H1 (cell line): Measurements from ENCODE around the gene ATF7. TPM values are rescaled to one million over a fixed set of nuclear protein-coding genes. Genes with fewer than 3 reads are reported as not detected.

Source experiments
- CTCF ChIA-PET: fragments of 300-600 bp; sonication (Branson Sonifier 250); formaldehyde crosslinking; loops from one replicate; lab custom pipeline; 2021; ENCODE audit not compliant: partially characterized antibody; lab: Charles Lee
- POLR2A ChIA-PET: fragments of 300-600 bp; sonication (Branson Sonifier 250); formaldehyde crosslinking; loops from one replicate; lab custom pipeline; 2021; ENCODE audit warnings: inconsistent platforms; ENCODE audit not compliant: partially characterized antibody; lab: Charles Lee
- DNase-seq, 2 experiments: peaks; one replicate each; pipeline versions ENCODE4 v3.0.0 to v3.0.0-alpha.2; 2010 to 2022; ENCODE audit warnings: low spot score in 2 of 2, low read depth in 1 of 2, mixed read lengths in 1 of 2
- FAIRE-seq: peaks from 2 replicates; lab custom pipeline; 2011; peaks lifted over from hg19 to GRCh38; lab: Jason Lieb, UNC
- H2AFZ ChIP-seq: 2 replicates; pipeline ENCODE4 v1.8.1; 2012; ENCODE audit warnings: low read length, inconsistent platforms
- H2AK5ac ChIP-seq: 2 replicates; pipeline ENCODE4 v1.6.1; 2013; ENCODE audit warnings: low read depth, low read length
- H2BK120ac ChIP-seq: replicated peaks from 2 replicates; pipeline ENCODE3; 2013; ENCODE audit warnings: low read depth, low read length, inconsistent platforms
- H2BK12ac ChIP-seq: 2 replicates; pipeline ENCODE4 v1.6.1; 2013; ENCODE audit warnings: low read depth, low read length
- H2BK15ac ChIP-seq: 2 replicates; pipeline ENCODE4 v1.6.1; 2013; ENCODE audit warnings: low read length
- H2BK20ac ChIP-seq: 2 replicates; pipeline ENCODE4 v1.6.1; 2013; ENCODE audit warnings: low read length
- H2BK5ac ChIP-seq: 2 replicates; pipeline ENCODE4 v1.6.1; 2013; ENCODE audit warnings: low read depth, low read length
- H3K14ac ChIP-seq: 2 replicates; pipeline ENCODE4 v1.6.1; 2013; ENCODE audit warnings: inconsistent platforms; ENCODE audit not compliant: insufficient read length
- H3K18ac ChIP-seq: 2 replicates; pipeline ENCODE4 v1.6.1; 2013; ENCODE audit warnings: low read length; ENCODE audit errors: extremely low read depth
- H3K23ac ChIP-seq: 2 replicates; pipeline ENCODE4 v1.6.1; 2013; ENCODE audit warnings: inconsistent platforms; ENCODE audit not compliant: insufficient read length
- H3K23me2 ChIP-seq: 2 replicates; pipeline ENCODE4 v1.6.1; 2013; ENCODE audit warnings: low read depth, low read length
- H3K27ac ChIP-seq: 2 replicates; pipeline ENCODE4 v1.6.1; 2011; ENCODE audit warnings: low read depth, low read length, inconsistent platforms
- H3K27me3 ChIP-seq, 4 experiments: replicated peaks in 1 of 4; 1 replicate in 1 of 4; 2 replicates in 3 of 4; pipeline versions ENCODE4 v1.6.1 to v1.8.1; 2011 to 2013; ENCODE audit warnings: low read length in 3 of 4, mild to moderate bottlenecking in 3 of 4, inconsistent platforms in 2 of 4, mixed read lengths in 2 of 4, moderate library complexity in 1 of 4; ENCODE audit not compliant: control insufficient read depth in 3 of 4, insufficient read depth in 3 of 4; ENCODE audit errors: extremely low read depth in 1 of 4
- H3K36me3 ChIP-seq, 4 experiments: 2 replicates each; pipeline versions ENCODE4 v1.6.1 to v1.8.1; 2011 to 2013; ENCODE audit warnings: mild to moderate bottlenecking in 4 of 4, low read length in 3 of 4, moderate library complexity in 2 of 4, control low read depth in 1 of 4, inconsistent platforms in 1 of 4; ENCODE audit not compliant: insufficient read depth in 4 of 4, control insufficient read depth in 2 of 4
- H3K4ac ChIP-seq: replicated peaks from 2 replicates; pipeline ENCODE3; 2013; ENCODE audit warnings: low read length, low read depth, mixed read lengths, inconsistent platforms; ENCODE audit not compliant: insufficient read length
- H3K4me1 ChIP-seq, 4 experiments: replicated peaks in 1 of 4; 1 replicate in 1 of 4; 2 replicates in 3 of 4; pipeline versions ENCODE4 v1.6.1 to v1.8.1; 2011 to 2013; ENCODE audit warnings: low read length in 3 of 4, inconsistent platforms in 2 of 4, mixed read lengths in 1 of 4; ENCODE audit not compliant: insufficient read depth in 4 of 4, control insufficient read depth in 3 of 4
- H3K4me2 ChIP-seq, 2 experiments: 2 replicates each; pipeline versions ENCODE4 v1.6.1 to v1.8.1; 2011 to 2013; ENCODE audit warnings: low read depth in 2 of 2, low read length in 2 of 2, control low read depth in 1 of 2, inconsistent platforms in 1 of 2, mild to moderate bottlenecking in 1 of 2; ENCODE audit not compliant: insufficient read depth in 1 of 2
- H3K4me3 ChIP-seq, 4 experiments: fragments of 200-600, 300-600 bp in 1 of 4; sonication (generic), shearing (Covaris generic), sonication (Bioruptor Twin) in 1 of 4; 2 replicates each; pipeline versions ENCODE4 v1.5.1 to v1.8.1; 2011 to 2016; ENCODE audit warnings: low read length in 4 of 4, low read depth in 3 of 4, control low read depth in 2 of 4, inconsistent platforms in 2 of 4, mild to moderate bottlenecking in 2 of 4, mixed read lengths in 1 of 4, moderate library complexity in 1 of 4; ENCODE audit not compliant: insufficient read depth in 2 of 4; ENCODE audit errors: extremely low read depth in 1 of 4
- H3K56ac ChIP-seq: replicated peaks from 2 replicates; pipeline ENCODE3; 2013; ENCODE audit warnings: low read depth, mild to moderate bottlenecking, mixed read lengths, low read length, inconsistent platforms; ENCODE audit not compliant: insufficient read length
- H3K79me1 ChIP-seq: 2 replicates; pipeline ENCODE4 v1.6.1; 2013; ENCODE audit warnings: low read depth, low read length, control low read depth
- H3K79me2 ChIP-seq, 2 experiments: 2 replicates each; pipeline versions ENCODE4 v1.6.1 to v1.8.1; 2012 to 2013; ENCODE audit warnings: low read length in 2 of 2, mild to moderate bottlenecking in 2 of 2, inconsistent platforms in 1 of 2; ENCODE audit not compliant: insufficient read depth in 2 of 2, control insufficient read depth in 1 of 2
- H3K9ac ChIP-seq, 4 experiments: replicated peaks in 1 of 4; 1 replicate in 1 of 4; 2 replicates in 3 of 4; pipeline versions ENCODE4 v1.6.1 to v1.8.1; 2011 to 2013; ENCODE audit warnings: low read depth in 3 of 4, low read length in 3 of 4, control low read depth in 2 of 4, mild to moderate bottlenecking in 2 of 4, moderate library complexity in 2 of 4, inconsistent platforms in 1 of 4; ENCODE audit errors: extremely low read depth in 1 of 4
- H3K9me3 ChIP-seq, 2 experiments: 2 replicates each; pipeline versions ENCODE4 v1.6.1 to v1.8.1; 2012 to 2013; ENCODE audit warnings: mild to moderate bottlenecking in 2 of 2, moderate library complexity in 2 of 2, control low read depth in 1 of 2, inconsistent platforms in 1 of 2, low read depth in 1 of 2, low read length in 1 of 2, mixed read lengths in 1 of 2; ENCODE audit not compliant: insufficient read depth in 2 of 2
- H4K20me1 ChIP-seq, 2 experiments: replicated peaks in 1 of 2; 2 replicates each; pipeline versions ENCODE3 to v1.8.1; 2011 to 2013; ENCODE audit warnings: inconsistent platforms in 2 of 2, low read length in 2 of 2, mild to moderate bottlenecking in 1 of 2; ENCODE audit not compliant: insufficient read depth in 2 of 2, control insufficient read depth in 1 of 2
- H4K5ac ChIP-seq: 2 replicates; pipeline ENCODE4 v1.6.1; 2013; ENCODE audit warnings: low read length, low read depth, mixed read lengths, inconsistent platforms; ENCODE audit not compliant: insufficient read length
- H4K8ac ChIP-seq: 2 replicates; pipeline ENCODE4 v1.8.0; 2013; ENCODE audit warnings: mild to moderate bottlenecking, moderate library complexity, low read length, inconsistent platforms; ENCODE audit not compliant: insufficient read depth; ENCODE audit errors: extremely low read depth
- H4K91ac ChIP-seq: replicated peaks from 2 replicates; pipeline ENCODE3; 2013; ENCODE audit warnings: low read length, mixed read lengths, inconsistent platforms; ENCODE audit not compliant: insufficient read length
- BCL11A ChIP-seq, 2 experiments: IDR thresholded peaks; one replicate each; pipeline ENCODE4 v1.6.1; 2011; ENCODE audit warnings: low read depth in 2 of 2, low read length in 2 of 2, mild to moderate bottlenecking in 2 of 2
- CBX5 ChIP-seq: fragments of 300-800, 300-1000 bp; sonication (generic); IDR thresholded peaks from 2 replicates; pipeline ENCODE4 v1.7.1; 2016; ENCODE audit warnings: antibody characterized with exemption, low read length, low read depth
- CBX8 ChIP-seq: fragments of 300-800, 300-1000 bp; sonication (generic); IDR thresholded peaks from 2 replicates; pipeline ENCODE4 v1.7.1; 2016; ENCODE audit warnings: low read depth, low read length, borderline replicate concordance
- EGR1 ChIP-seq: IDR thresholded peaks from 2 replicates; pipeline ENCODE4 v1.6.1; 2011; ENCODE audit warnings: low read depth, low read length, borderline replicate concordance
- EZH2 ChIP-seq: fragments of 200-600 bp; sonication (generic); IDR thresholded peaks from 2 replicates; pipeline ENCODE4 v1.7.1; 2012; ENCODE audit warnings: low read depth, mild to moderate bottlenecking, moderate library complexity, low read length, inconsistent platforms; ENCODE audit not compliant: severe bottlenecking
- FOSL1 ChIP-seq: IDR thresholded peaks from 2 replicates; pipeline ENCODE4 v1.6.1; 2011; ENCODE audit warnings: mild to moderate bottlenecking, low read depth, low read length, moderate library complexity; ENCODE audit not compliant: insufficient read depth
- HDAC6 ChIP-seq: IDR thresholded peaks from one replicate; pipeline ENCODE4 v1.7.1; 2012; ENCODE audit warnings: low read depth, mild to moderate bottlenecking, inconsistent platforms, low read length, moderate library complexity
- JUN ChIP-seq: IDR thresholded peaks from 2 replicates; pipeline ENCODE4 v1.6.1; 2011; ENCODE audit warnings: low read depth, mild to moderate bottlenecking, improper control_type of control experiment, low read length
- KDM1A ChIP-seq: fragments of 200-600, 300-600 bp; sonication (generic); IDR thresholded peaks from 2 replicates; pipeline ENCODE4 v1.7.1; 2016; ENCODE audit warnings: mild to moderate bottlenecking, low read length, borderline replicate concordance
- KDM4A ChIP-seq: IDR thresholded peaks from one replicate; pipeline ENCODE4 v1.7.1; 2012; ENCODE audit warnings: low read depth, mild to moderate bottlenecking, moderate library complexity, low read length, inconsistent platforms; ENCODE audit not compliant: severe bottlenecking
- NANOG ChIP-seq: IDR thresholded peaks from 2 replicates; pipeline ENCODE4 v1.6.1; 2011; ENCODE audit warnings: low read length, low read depth, mild to moderate bottlenecking, inconsistent platforms; ENCODE audit not compliant: insufficient read depth, poor library complexity, severe bottlenecking
- POLR2AphosphoS5 ChIP-seq: IDR thresholded peaks from 2 replicates; pipeline ENCODE4 v1.6.1; 2011; ENCODE audit warnings: low read depth, low read length
- POU5F1 ChIP-seq: IDR thresholded peaks from 2 replicates; pipeline ENCODE4 v1.6.1; 2011; ENCODE audit warnings: low read depth, mild to moderate bottlenecking, low read length, moderate library complexity
- SP2 ChIP-seq: IDR thresholded peaks from 2 replicates; pipeline ENCODE4 v1.6.1; 2012; ENCODE audit warnings: mild to moderate bottlenecking, low read length, inconsistent platforms
- TAF1 ChIP-seq: IDR thresholded peaks from 2 replicates; pipeline ENCODE4 v1.6.1; 2011; ENCODE audit warnings: mild to moderate bottlenecking, low read depth, low read length
- YY1 ChIP-seq: IDR thresholded peaks from 2 replicates; pipeline ENCODE4 v1.6.1; 2011; ENCODE audit warnings: low read depth, mild to moderate bottlenecking, low read length
- WGBS, 2 experiments: shearing (Covaris generic) in 1 of 2; methylation state at CpG; one replicate each; pipeline versions ENCODE4 v1.1.6 to v1.1.7; 2013 to 2015; ENCODE audit warnings: low lambda C conversion rate in 2 of 2, mixed read lengths in 2 of 2, inconsistent platforms in 1 of 2, low coverage in 1 of 2, missing lambda C conversion rate in 1 of 2; ENCODE audit not compliant: insufficient replicate concordance in 2 of 2, insufficient coverage in 1 of 2, insufficient read length in 1 of 2; ENCODE audit errors: extremely low coverage in 1 of 2, missing lambda C conversion rate in 1 of 2; 5-methylcytosine and 5-hydroxymethylcytosine counted together
- polyA plus RNA-seq, 7 experiments: library from polyadenylated mRNA; depleted of rRNA in 3 of 7; stranded (reverse) in 5 of 7; unstranded in 2 of 7; fragments of >200 nt in 5 of 7; fragments of 200-250 nt in 2 of 7; gene quantifications; 1 replicate in 5 of 7; 2 replicates in 1 of 7; 4 replicates in 1 of 7; pipeline versions ENCODE4 v1.2.1 to v1.2.3, GENCODE V29; 2011 to 2013; ENCODE audit warnings: missing spikeins in 2 of 7, mixed read lengths in 2 of 7
- total RNA-seq: library from RNA; stranded (reverse); fragmentation: NEBNext Ultra II Directional; extraction: Animal tissue kit (Norgen Biotek cat#: 25700); gene quantifications from 2 replicates; pipeline ENCODE4 v1.2.1, GENCODE V29; 2021

ATF7 gene
- total and polyA plus RNA-seq, 2 of the 8 experiments (the other 6 are each of a cell fraction or from before 2014, with no cell fraction given): 10.1 to 16.6 TPM

GRCh38 chr12:53653595-53653994 is 27.4 kb upstream of the ATF7 start:
- Histone ChIP-seq H2BK20ac (no peak overlapping the region), H3K23ac (no peak overlapping the region), H4K5ac (no peak overlapping the region), H2BK12ac (no peak overlapping the region), H3K9me3 (no peaks in the 10 kb centered on the region), H3K4me2 (no peak overlapping the region), H2BK5ac (no peak overlapping the region), H3K27me3 (no peaks in the 10 kb centered on the region), H2BK120ac (no peak overlapping the region), H3K56ac (no peak overlapping the region), H2AFZ (no peak overlapping the region), H3K4ac (no peak overlapping the region), H3K79me2 (no peaks in the 10 kb centered on the region), H3K23me2 (no peaks in the 10 kb centered on the region), H3K36me3 (no peaks in the 10 kb centered on the region), H4K91ac (no peak overlapping the region), H2BK15ac (no peak overlapping the region), H3K18ac (no peak overlapping the region), H3K14ac (no peak overlapping the region), H4K8ac (no peak overlapping the region), H4K20me1 (no peaks in the 10 kb centered on the region), H3K27ac (no peak overlapping the region), H2AK5ac (no peak overlapping the region), H3K9ac (no peak overlapping the region), H3K79me1 (no peaks in the 10 kb centered on the region), H3K4me3 (no peak overlapping the region), H3K4me1 (peaks cover 0 to 3% (median 2%) of the 10 kb centered on the region in 4 experiments; a peak in 3 of 7 replicates)
- CTCF ChIA-PET: no interaction called here
- POLR2A ChIA-PET: no interaction called here
- DNase-seq (no peak), FAIRE-seq (no peak)
- 91% methylated on average over 2 of the region's 2 CpGs; no CpG with 5 or more reads in 1 of the 2 experiments for WGBS, 2 experiments
- no peak for TF ChIP-seq POU5F1
- TF ChIP-seq BCL11A (IDR thresholded peaks at IDR 0.05; ENCODE audit: low read depth in 2 of 2, low read length in 2 of 2): no peak
- no peak for TF ChIP-seq EGR1
- TF ChIP-seq NANOG: no peak
- TF ChIP-seq TAF1: no peak
- TF ChIP-seq FOSL1: no peak
- no peak for TF ChIP-seq KDM4A
- no peak for TF ChIP-seq EZH2
- TF ChIP-seq CBX5: no peak
- TF ChIP-seq SP2: no peak
- no peak for TF ChIP-seq CBX8
- TF ChIP-seq HDAC6: no peak
- no peak for TF ChIP-seq KDM1A
- no peak for TF ChIP-seq JUN
- TF ChIP-seq POLR2AphosphoS5: no peak
- no peak for TF ChIP-seq YY1
